Medulla oblongata (tissue), 1 donor: Measurements from ENCODE around the gene MED15.

Experiments
- DNase-seq: peaks from one replicate; pipeline ENCODE4 v3.0.0-alpha.2; 2015; ENCODE audit errors: extremely low spot score

MED15 gene

GRCh38 chr22:20551805-20552442 is 44.5 kb downstream of the MED15 start:
- peak; percentile 74 for DNase-seq

- no peak for DNase-seq
These were observed 45.3 kb downstream of the MED15 start for GRCh38 chr22:20552443-20553401.

DNA sequence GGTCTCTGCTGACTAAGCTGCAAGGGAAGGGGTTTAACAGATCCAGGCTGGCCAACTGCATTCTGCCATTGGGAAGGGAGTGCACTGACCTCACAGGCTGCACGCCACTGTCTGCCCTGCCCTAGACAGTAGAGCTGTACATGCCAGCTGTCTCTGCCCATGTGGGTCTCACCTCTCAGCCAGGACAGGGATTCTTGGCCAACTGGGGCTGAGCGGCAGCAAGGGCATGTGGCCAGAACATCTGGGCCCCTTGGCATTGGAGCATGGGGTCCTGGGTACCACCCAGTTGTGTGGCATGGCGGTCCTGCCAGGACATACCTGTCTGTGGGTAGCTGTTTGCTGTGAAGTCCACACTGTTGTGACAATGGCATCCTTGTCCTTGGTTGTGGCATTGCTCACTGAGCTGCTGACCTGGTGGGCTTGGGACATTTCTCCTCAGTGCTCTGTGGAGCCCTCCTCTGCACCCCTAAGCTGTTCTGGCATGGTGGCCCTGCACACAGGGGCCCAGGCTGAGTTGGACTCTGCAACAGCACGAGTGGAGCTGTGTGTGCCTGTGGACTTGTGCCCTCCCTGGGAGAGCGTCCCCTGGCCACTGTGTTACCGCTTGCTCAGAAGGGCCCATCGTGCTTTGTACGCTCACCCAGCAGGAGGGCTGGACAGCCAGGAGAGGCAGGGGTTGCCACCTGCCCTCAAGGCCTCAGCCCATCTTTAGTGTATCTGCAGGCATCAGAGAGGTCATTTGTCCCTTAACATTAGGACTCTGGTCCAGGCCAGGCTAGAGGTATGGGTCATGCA is 46.7 kb downstream of the MED15 start:
- no peak for DNase-seq

DNA sequence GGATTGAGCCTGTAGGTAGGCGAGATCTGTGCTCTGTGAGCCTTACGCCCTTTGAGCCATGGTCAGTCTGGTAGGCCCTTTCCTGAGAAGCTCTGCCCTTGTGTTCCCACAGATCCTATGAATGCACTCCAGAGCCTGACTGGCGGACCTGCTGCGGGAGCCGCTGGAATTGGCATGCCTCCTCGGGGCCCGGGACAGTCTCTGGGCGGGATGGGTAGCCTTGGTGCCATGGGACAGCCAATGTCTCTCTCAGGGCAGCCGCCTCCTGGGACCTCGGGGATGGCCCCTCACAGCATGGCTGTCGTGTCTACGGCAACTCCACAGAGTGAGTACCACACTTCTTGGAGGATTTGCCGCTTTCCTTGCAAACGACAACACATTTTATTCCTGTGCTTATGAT is 47.4 kb downstream of the MED15 start:
- no peak for DNase-seq

GRCh38 chr22:20558534-20558933 is 51.1 kb downstream of the MED15 start:
- DNase-seq = no peak

DNA sequence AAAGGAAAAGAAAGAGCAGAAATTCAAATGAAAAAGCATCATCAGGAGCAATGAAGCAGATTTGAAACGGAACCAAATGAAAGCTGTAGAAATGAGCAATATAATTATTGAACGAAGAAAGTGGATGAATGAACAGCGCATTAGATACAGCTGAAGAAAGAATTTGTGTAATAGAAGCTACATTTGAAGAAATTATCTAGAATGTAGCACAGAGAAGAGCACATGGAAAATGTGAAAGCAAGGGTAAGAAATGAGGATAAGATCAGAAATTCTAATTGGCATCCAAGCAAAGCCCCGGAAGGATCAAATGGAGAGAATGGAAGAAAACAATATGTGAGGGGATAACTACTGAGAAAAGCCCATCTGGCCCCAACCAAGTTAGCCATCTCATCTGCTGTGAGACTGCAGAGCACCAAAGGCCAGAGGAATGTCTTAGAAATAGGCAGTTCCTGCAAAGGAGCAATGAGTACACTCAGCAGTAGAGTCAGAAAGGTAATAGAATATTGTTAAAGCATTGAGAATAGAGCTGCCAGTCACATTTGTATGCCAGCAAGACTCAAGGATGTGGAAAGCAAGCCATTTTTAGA is 51.9 kb downstream of the MED15 start:
- DNase-seq = no peak

GRCh38 chr22:20560716-20561115 is 53.3 kb downstream of the MED15 start:
- no peak for DNase-seq

- no peak for DNase-seq
These were observed 54.5 kb downstream of the MED15 start for GRCh38 chr22:20561882-20562281.

DNA sequence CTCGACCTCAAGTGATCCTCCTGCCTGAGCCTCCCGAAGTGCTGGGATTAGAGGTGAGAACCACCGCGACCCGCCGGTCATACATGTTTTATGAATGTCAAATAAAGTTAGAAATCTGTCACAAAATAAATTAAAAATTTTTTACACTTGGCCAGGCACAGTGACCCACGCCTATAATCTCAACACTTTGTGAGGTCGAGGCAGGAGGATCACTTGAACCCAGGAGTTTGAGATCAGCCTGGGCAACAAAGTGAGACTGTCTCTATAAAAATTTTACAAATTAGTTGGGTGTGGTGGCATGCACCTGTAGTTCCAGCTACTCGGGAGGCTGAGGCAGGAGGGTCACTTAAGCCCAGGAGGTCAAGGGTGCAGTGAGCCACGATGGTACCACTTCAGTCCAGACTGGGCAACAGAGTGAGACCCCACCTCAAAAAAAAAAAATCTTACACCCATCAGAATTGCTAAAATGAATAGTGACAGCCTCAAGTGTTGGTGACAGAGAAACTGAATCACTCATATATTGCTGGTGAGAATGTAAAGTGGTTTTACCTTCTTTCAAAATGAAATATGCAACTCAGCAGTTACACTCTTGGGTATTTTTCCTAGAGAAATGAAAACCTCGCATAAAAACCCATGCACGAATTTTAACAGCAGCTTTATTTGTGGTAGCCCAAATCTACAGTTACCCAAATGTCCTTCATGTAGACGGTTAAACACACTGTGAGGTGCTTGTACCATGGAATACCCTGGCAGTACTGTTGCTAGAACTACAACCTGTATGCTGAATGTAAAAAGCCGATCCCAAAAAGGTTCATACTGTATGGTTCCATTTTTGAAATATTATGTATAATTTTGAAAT is 55.4 kb downstream of the MED15 start:
- DNase-seq = no peak

- no peak for DNase-seq
These were observed 56.1 kb downstream of the MED15 start for GRCh38 chr22:20563466-20563906.

DNA sequence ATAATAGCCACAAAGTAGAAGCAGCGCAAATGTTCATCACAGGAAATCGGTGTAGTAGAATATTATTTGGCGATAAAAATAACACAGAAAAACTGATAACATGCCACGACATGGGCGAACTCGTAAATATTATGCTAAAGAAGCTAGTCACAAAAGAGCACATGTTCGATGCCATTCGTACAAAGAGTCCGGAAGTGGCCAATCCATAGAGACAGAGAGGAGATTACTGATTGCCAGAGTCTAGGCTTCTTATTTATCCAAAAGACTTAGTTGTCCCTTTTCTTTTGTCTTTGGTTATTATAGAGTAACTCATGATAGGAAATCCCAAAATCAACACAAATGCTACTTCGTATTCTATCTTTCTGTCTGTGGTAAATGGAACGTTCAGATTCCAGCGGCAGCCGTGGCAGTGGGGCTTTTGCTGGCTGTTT is 56.5 kb downstream of the MED15 start:
- no peak for DNase-seq

- DNase-seq = no peak
These were observed 57.8 kb downstream of the MED15 start for GRCh38 chr22:20565079-20565734.

- DNase-seq = no peak
These were observed 58.4 kb downstream of the MED15 start for GRCh38 chr22:20565761-20566160.

GRCh38 chr22:20566420-20567260 is 59.2 kb downstream of the MED15 start:
- no peak for DNase-seq

DNA sequence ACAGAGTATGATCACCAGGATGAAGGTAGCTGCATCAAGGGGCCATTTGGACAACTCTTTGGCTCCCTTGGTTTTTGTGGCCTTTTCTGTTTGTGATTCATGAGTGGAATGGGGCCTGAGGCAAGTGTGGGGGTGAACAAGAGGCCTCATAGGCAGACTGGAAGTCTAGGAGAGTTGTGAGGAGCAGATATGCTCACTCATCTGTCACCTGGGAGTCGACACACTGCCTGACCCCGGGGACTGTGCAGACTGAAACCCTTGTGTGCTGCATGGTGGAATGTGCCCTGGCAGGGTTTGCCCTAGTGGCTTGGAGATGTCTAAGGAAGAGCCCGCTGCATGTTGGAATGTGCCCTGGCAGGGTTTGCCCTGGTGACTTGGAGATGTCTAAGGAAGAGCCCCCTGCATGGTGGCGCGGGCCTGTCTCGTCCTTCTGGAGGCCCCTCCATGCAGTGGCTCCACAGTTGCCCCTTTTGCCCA is 60.0 kb downstream of the MED15 start:
- no peak for DNase-seq

DNA sequence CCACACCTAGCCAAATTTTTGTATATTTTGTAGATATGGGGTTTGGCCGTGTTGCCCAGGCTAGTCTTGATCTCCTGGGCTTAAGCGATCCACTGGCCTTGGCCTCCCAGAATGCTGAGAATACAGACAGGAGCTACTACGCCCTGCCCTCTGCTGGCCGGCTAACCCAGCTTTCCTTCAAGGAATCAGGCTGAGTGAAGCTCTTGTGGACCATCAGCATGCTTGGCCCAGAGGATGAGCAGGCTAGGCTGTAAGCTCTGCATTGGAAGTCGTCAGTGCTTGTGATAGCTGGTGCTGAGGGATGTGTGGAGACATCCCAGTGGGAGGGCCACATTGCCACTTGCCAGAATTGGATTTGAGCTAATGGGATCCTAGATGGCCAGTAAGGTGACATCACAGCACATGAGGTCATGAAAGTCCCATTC is 60.6 kb downstream of the MED15 start:
- no peak for DNase-seq

GRCh38 chr22:20568502-20569058 is 61.2 kb downstream of the MED15 start:
- no peak for DNase-seq
